T-helper 1 cell treated with Interleukin-12 subunit alpha and Interleukin-12 subunit beta and Interleukin-4 antibody, amounts not matched to agents 30 μg/mL and 1 μg/mL, for 36 hours (primary cell): ENCODE data around the gene SPDYE1.

ENCODE experiments used
- H3K27ac Mint-ChIP-seq: one replicate; pipeline ENCODE4 v1.8.0; 2021; ENCODE audit warnings: mild to moderate bottlenecking, mixed read lengths
- H3K27me3 Mint-ChIP-seq: one replicate; pipeline ENCODE4 v1.8.0; 2021; ENCODE audit warnings: low read depth, mixed read lengths
- H3K36me3 Mint-ChIP-seq: one replicate; pipeline ENCODE4 v1.8.0; 2021; ENCODE audit warnings: low read depth, mixed read lengths
- H3K4me1 Mint-ChIP-seq: one replicate; pipeline ENCODE4 v1.8.0; 2021; ENCODE audit warnings: low read depth, mixed read lengths
- H3K4me3 Mint-ChIP-seq: one replicate; pipeline ENCODE4 v1.8.0; 2021; ENCODE audit warnings: mild to moderate bottlenecking, moderate library complexity, mixed read lengths
- H3K9me3 Mint-ChIP-seq: one replicate; pipeline ENCODE4 v1.8.0; 2021; ENCODE audit warnings: mixed read lengths

SPDYE1 gene

GRCh38 chr7:44045226-44046014, 47.7 kb downstream of the SPDYE1 start:
- Mint-ChIP-seq H3K27me3 (no peaks in the 10 kb centered on the region), H3K4me1 (peaks cover 52% of the 10 kb centered on the region), H3K4me3 (peak overlapping the region; percentile 90), H3K9me3 (no peaks in the 10 kb centered on the region), H3K36me3 (peaks cover 20% of the 10 kb centered on the region), H3K27ac (peak overlapping the region; percentile 92)

GRCh38 chr7:44046321-44047061, 48.8 kb downstream of the SPDYE1 start:
- peaks cover 25% of the 10 kb centered on the region for H3K36me3 Mint-ChIP-seq
- peak overlapping the region; percentile 90 for H3K4me3 Mint-ChIP-seq
- no peaks in the 10 kb centered on the region for H3K27me3 Mint-ChIP-seq
- H3K9me3 Mint-ChIP-seq, result no peaks in the 10 kb centered on the region
- H3K27ac Mint-ChIP-seq, result peak overlapping the region; percentile 92
- H3K4me1 Mint-ChIP-seq, result peaks cover 60% of the 10 kb centered on the region

- H3K4me3 Mint-ChIP-seq, result peak overlapping the region; percentile 22
- no peak overlapping the region for H3K27ac Mint-ChIP-seq
- no peaks in the 10 kb centered on the region for H3K9me3 Mint-ChIP-seq
- peaks cover 30% of the 10 kb centered on the region for H3K36me3 Mint-ChIP-seq
- peaks cover 61% of the 10 kb centered on the region for H3K4me1 Mint-ChIP-seq
- H3K27me3 Mint-ChIP-seq, result no peaks in the 10 kb centered on the region
Measured at GRCh38 chr7:44048031-44048795, 50.5 kb downstream of the SPDYE1 start.

GRCh38 chr7:44050121-44050914, 52.6 kb downstream of the SPDYE1 start:
- Mint-ChIP-seq H3K36me3 (peaks cover 34% of the 10 kb centered on the region), H3K27me3 (no peaks in the 10 kb centered on the region), H3K9me3 (no peaks in the 10 kb centered on the region), H3K4me1 (peaks cover 58% of the 10 kb centered on the region), H3K4me3 (no peak overlapping the region), H3K27ac (peak overlapping the region; percentile 45)

- Mint-ChIP-seq H3K9me3 (no peaks in the 10 kb centered on the region), H3K36me3 (peaks cover 37% of the 10 kb centered on the region), H3K27me3 (no peaks in the 10 kb centered on the region), H3K27ac (peak overlapping the region; percentile 45), H3K4me3 (no peak overlapping the region), H3K4me1 (peaks cover 54% of the 10 kb centered on the region)
Measured at GRCh38 chr7:44050915-44051560, 53.3 kb downstream of the SPDYE1 start.

GRCh38 chr7:44051611-44052220, 54.0 kb downstream of the SPDYE1 start:
- Mint-ChIP-seq H3K27me3 (no peaks in the 10 kb centered on the region), H3K36me3 (peaks cover 32% of the 10 kb centered on the region), H3K27ac (no peak overlapping the region), H3K4me1 (peaks cover 47% of the 10 kb centered on the region), H3K9me3 (no peaks in the 10 kb centered on the region), H3K4me3 (no peak overlapping the region)

GRCh38 chr7:44052771-44053365, 55.2 kb downstream of the SPDYE1 start:
- H3K9me3 Mint-ChIP-seq, result no peaks in the 10 kb centered on the region

DNA sequence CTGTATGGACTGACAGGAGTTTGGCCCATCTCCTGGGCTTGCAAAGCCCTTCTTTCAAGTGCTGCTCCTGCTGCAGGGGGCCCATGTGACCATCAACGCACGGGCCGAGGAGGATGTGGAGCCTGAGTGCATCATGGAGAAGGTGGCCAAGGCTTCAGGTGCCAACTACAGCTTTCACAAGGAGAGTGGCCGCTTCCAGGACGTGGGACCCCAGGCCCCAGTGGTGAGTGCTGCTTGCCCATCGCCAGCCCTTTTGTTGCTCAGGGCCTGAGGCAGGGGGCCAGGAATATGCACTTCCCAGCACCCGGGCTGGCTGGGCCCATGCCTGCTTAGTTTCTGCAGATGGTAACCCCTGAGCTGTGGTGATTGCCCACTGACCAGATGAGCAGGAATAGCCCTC, 59.0 kb downstream of the SPDYE1 start:
- peaks cover 40% of the 10 kb centered on the region for H3K36me3 Mint-ChIP-seq
- H3K4me3 Mint-ChIP-seq, result no peak overlapping the region
- H3K27ac Mint-ChIP-seq, result no peak overlapping the region
- H3K27me3 Mint-ChIP-seq, result no peaks in the 10 kb centered on the region
- H3K9me3 Mint-ChIP-seq, result no peaks in the 10 kb centered on the region
- peaks cover 10% of the 10 kb centered on the region for H3K4me1 Mint-ChIP-seq

More at GRCh38 chr7:44052771-44053365, 55.2 kb downstream of the SPDYE1 start:
- H3K36me3 Mint-ChIP-seq, result peaks cover 34% of the 10 kb centered on the region
- H3K4me1 Mint-ChIP-seq, result peaks cover 37% of the 10 kb centered on the region
- H3K27ac Mint-ChIP-seq, result no peak overlapping the region
- H3K4me3 Mint-ChIP-seq, result no peak overlapping the region
- no peaks in the 10 kb centered on the region for H3K27me3 Mint-ChIP-seq

- peaks cover 6% of the 10 kb centered on the region for H3K4me1 Mint-ChIP-seq
- H3K36me3 Mint-ChIP-seq, result peaks cover 40% of the 10 kb centered on the region
- H3K27ac Mint-ChIP-seq, result no peak overlapping the region
- no peaks in the 10 kb centered on the region for H3K27me3 Mint-ChIP-seq
- H3K4me3 Mint-ChIP-seq, result no peak overlapping the region
- no peaks in the 10 kb centered on the region for H3K9me3 Mint-ChIP-seq
Measured at GRCh38 chr7:44057181-44057848, 59.6 kb downstream of the SPDYE1 start.

DNA sequence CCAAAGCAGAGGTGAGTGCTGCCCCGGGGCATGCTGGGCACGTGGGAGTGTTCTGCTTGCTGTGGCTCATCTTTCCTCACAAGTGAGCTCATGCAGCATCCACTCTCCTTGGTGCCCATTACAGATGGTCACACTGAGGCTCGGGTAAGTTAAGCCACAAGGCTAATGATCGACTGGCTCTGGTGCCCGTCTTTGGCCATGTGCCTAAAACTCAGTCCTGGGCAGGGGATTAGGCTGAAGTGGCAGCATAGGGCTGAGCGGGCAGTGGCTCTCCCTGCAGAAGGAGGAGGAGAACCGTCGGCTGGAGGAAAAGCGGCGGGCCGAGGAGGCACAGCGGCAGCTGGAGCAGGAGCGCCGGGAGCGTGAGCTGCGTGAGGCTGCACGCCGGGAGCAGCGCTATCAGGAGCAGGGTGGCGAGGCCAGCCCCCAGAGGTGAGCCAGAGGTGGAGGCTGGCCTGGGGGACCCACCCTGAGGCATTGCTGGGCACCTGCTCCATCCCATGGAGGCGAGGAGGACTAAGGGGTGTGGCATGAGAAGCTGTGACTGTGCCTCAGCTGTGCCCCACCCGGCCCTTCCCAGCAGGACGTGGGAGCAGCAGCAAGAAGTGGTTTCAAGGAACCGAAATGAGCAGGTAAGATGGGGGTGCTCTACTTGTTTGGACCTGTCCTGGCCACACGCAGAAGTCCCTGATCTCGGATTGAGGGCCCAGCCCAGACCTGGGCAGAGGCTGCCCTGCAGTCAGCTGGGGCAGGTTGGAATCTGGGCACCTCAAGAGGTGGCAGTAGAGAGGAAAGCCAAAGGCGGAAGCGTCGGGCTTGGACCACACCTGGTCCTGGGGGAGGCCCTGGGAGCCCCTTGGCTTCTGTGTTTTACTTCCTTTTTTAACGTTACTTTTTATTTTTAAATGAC, 60.4 kb downstream of the SPDYE1 start:
- Mint-ChIP-seq H3K9me3 (no peaks in the 10 kb centered on the region), H3K27me3 (no peaks in the 10 kb centered on the region), H3K4me1 (peaks cover 6% of the 10 kb centered on the region), H3K4me3 (no peak overlapping the region), H3K27ac (no peak overlapping the region), H3K36me3 (peaks cover 36% of the 10 kb centered on the region)

- Mint-ChIP-seq H3K4me1 (peaks cover 6% of the 10 kb centered on the region), H3K36me3 (peaks cover 37% of the 10 kb centered on the region), H3K27me3 (no peaks in the 10 kb centered on the region), H3K4me3 (no peak overlapping the region), H3K27ac (no peak overlapping the region), H3K9me3 (no peaks in the 10 kb centered on the region)
Measured at GRCh38 chr7:44058759-44059218, 61.1 kb downstream of the SPDYE1 start.
